ENCODE measurements around the gene RYR1. TPM values are rescaled to one million over a fixed set of nuclear protein-coding genes. Genes with fewer than 3 reads are reported as not detected.
A peak's percentile ranks its signal among the peaks of the same experiment; 100 is the strongest.

The RYR1 gene
- total and polyA plus RNA-seq, 2 of the 13 experiments (the other 11 are each of a cell fraction or from before 2014, with no cell fraction given): 0.03 TPM; not detected in 1

- TF ChIP-seq ZNF101 (CRISPR knock-in tag; IDR thresholded peaks at IDR 0.05; ENCODE audit: borderline replicate concordance, low read depth) (no peak), ZNF770 (CRISPR knock-in tag; IDR thresholded peaks at IDR 0.05) (peak; percentile 67), GLI4 (CRISPR knock-in tag; IDR thresholded peaks at IDR 0.05; ENCODE audit: borderline replicate concordance) (no peak), ZNF367 (CRISPR knock-in tag; IDR thresholded peaks at IDR 0.05; ENCODE audit: borderline replicate concordance) (no peak), DMAP1 (CRISPR knock-in tag; IDR thresholded peaks at IDR 0.05) (no peak), SRSF9 (IDR thresholded peaks at IDR 0.05; ENCODE audit: borderline replicate concordance, insufficient read depth, low read depth, low read length, poor library complexity, severe bottlenecking) (no peak), CREB3 (CRISPR knock-in tag; IDR thresholded peaks at IDR 0.05) (no peak)
- TF ChIP-seq, protein P1, sequence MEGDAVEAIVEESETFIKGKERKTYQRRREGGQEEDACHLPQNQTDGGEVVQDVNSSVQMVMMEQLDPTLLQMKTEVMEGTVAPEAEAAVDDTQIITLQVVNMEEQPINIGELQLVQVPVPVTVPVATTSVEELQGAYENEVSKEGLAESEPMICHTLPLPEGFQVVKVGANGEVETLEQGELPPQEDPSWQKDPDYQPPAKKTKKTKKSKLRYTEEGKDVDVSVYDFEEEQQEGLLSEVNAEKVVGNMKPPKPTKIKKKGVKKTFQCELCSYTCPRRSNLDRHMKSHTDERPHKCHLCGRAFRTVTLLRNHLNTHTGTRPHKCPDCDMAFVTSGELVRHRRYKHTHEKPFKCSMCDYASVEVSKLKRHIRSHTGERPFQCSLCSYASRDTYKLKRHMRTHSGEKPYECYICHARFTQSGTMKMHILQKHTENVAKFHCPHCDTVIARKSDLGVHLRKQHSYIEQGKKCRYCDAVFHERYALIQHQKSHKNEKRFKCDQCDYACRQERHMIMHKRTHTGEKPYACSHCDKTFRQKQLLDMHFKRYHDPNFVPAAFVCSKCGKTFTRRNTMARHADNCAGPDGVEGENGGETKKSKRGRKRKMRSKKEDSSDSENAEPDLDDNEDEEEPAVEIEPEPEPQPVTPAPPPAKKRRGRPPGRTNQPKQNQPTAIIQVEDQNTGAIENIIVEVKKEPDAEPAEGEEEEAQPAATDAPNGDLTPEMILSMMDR (CRISPR knock-in tag; IDR thresholded peaks at IDR 0.05): no peak
These were observed 136.0 kb downstream of the RYR1 start (continued) for GRCh38 chr19:38569368-38569983.
